Common myeloid progenitor, CD34-positive (primary cell): ENCODE results near the gene CBX4.
A peak's percentile ranks its signal among the peaks of the same experiment; 100 is the strongest.

Source experiments
- CTCF ChIA-PET: fragments of 350-600 bp; sonication (Branson Sonifier 250); formaldehyde crosslinking; loops from one replicate; lab custom pipeline; 2021; ENCODE audit warnings: antibody characterized with exemption; lab: Charles Lee
- POLR2A ChIA-PET: fragments of 350-600 bp; sonication (Branson Sonifier 250); formaldehyde crosslinking; loops from one replicate; lab custom pipeline; 2021; ENCODE audit warnings: antibody characterized with exemption; lab: Charles Lee
- DNase-seq, 3 donors: peaks; one replicate each; pipeline versions ENCODE4 v3.0.0 to v3.0.0-alpha.2; 2013
- H3K27ac ChIP-seq, 2 experiments: 1 replicate in 1 of 2; 2 replicates in 1 of 2; pipeline ENCODE4 v1.7.0; 2013; ENCODE audit warnings: inconsistent platforms in 2 of 2, low read length in 2 of 2, mild to moderate bottlenecking in 2 of 2, low read depth in 1 of 2, moderate library complexity in 1 of 2; ENCODE audit not compliant: severe bottlenecking in 2 of 2, insufficient read depth in 1 of 2, poor library complexity in 1 of 2
- H3K27me3 ChIP-seq, 5 experiments: replicated peaks in 2 of 5; 1 replicate in 3 of 5; 2 replicates in 2 of 5; pipeline versions ENCODE4 v1.6.1 to v1.7.0; 2013; ENCODE audit warnings: low read length in 4 of 5, mild to moderate bottlenecking in 2 of 5, moderate library complexity in 2 of 5, inconsistent platforms in 1 of 5; ENCODE audit not compliant: insufficient read depth in 5 of 5, control insufficient read depth in 4 of 5
- H3K36me3 ChIP-seq, 4 experiments: 1 replicate in 2 of 4; 2 replicates in 2 of 4; pipeline versions ENCODE4 v1.6.1 to v1.7.0; 2013; ENCODE audit warnings: low read length in 3 of 4, control low read depth in 1 of 4, mild to moderate bottlenecking in 1 of 4; ENCODE audit not compliant: control insufficient read depth in 4 of 4, insufficient read depth in 4 of 4
- H3K4me1 ChIP-seq, 4 experiments: 1 replicate in 3 of 4; 2 replicates in 1 of 4; pipeline versions ENCODE4 v1.6.1 to v1.7.1; 2013; ENCODE audit warnings: low read length in 3 of 4, mild to moderate bottlenecking in 3 of 4, control low read depth in 1 of 4, inconsistent platforms in 1 of 4, moderate library complexity in 1 of 4; ENCODE audit not compliant: control insufficient read depth in 4 of 4, insufficient read depth in 4 of 4; ENCODE audit errors: control extremely low read depth in 1 of 4
- H3K4me3 ChIP-seq, 7 experiments: 1 replicate in 4 of 7; 2 replicates in 3 of 7; pipeline versions ENCODE4 v1.5.1 to v1.7.0; 2013; ENCODE audit warnings: mild to moderate bottlenecking in 7 of 7, low read length in 6 of 7, moderate library complexity in 6 of 7, inconsistent platforms in 2 of 7, low read depth in 2 of 7, control low read depth in 1 of 7; ENCODE audit not compliant: insufficient read depth in 4 of 7, control insufficient read depth in 1 of 7; ENCODE audit errors: extremely low read depth in 1 of 7
- H3K9me3 ChIP-seq, 5 experiments: 1 replicate in 4 of 5; 2 replicates in 1 of 5; pipeline versions ENCODE4 v1.6.1 to v1.7.1; 2013; ENCODE audit warnings: low read length in 4 of 5, mild to moderate bottlenecking in 2 of 5, inconsistent platforms in 1 of 5, low read depth in 1 of 5, moderate library complexity in 1 of 5; ENCODE audit not compliant: control insufficient read depth in 4 of 5, insufficient read depth in 2 of 5; ENCODE audit errors: control extremely low read depth in 1 of 5
- WGBS: methylation state at CpG from one replicate; pipeline ENCODE4 v1.1.5; 2013; ENCODE audit not compliant: insufficient coverage; 5-methylcytosine and 5-hydroxymethylcytosine counted together

The CBX4 gene

DNA sequence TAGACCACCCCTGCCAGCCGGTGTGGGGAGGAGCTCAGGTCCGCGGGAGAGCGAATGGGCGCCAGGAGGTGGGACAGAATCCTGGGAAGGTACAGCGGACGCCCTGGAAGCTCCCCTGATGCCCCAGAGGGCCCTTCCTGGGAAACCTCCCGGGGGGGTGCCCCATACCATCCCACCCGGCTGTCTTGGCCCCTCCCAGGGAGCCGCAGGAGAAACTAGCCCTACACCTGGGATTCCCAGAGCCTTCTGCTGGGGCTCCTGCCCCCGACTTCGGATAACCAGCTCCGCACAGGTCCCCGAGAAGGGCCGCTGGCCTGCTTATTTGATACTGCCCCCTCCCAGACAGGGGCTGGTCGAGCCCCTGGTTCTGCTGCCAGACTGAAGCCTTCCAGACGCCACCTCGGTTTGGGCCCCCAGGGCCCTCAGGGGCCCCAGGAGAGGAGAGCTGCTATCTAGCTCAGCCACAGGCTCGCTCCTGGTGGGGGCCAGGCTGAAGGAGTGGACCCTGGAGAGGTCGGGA, 3.0 kb upstream of the CBX4 start:
- Histone ChIP-seq H3K4me1 (peaks cover 0 to 75% (median 71%) of the 10 kb centered on the region in 4 experiments), H3K27me3 (peaks cover 0 to 48% (median 25%) of the 10 kb centered on the region in 5 experiments), H3K9me3 (peaks cover 0 to 4% (median 2%) of the 10 kb centered on the region in 5 experiments), H3K27ac (no peak overlapping the region), H3K36me3 (no peaks in the 10 kb centered on the region), H3K4me3 (peak overlapping the region in 2 of 7 experiments; percentile 54 to 60)
- WGBS, result 1% methylated on average over 13 of the region's 20 CpGs
- DNase-seq, result no peak
- ChIA-PET POLR2A (interaction anchor here (0.9 kb wide), 1 partner anchor 39 kb away, joined by 3 read pairs; no protein-coding TSS in a partner anchor), CTCF (interaction anchor here (0.7 to 1.6 kb wide), 6 partner anchors 9 to 150 kb away, joined by 3 to 5 read pairs (median 4); partner anchors contain the start of gene CBX8)

DNA sequence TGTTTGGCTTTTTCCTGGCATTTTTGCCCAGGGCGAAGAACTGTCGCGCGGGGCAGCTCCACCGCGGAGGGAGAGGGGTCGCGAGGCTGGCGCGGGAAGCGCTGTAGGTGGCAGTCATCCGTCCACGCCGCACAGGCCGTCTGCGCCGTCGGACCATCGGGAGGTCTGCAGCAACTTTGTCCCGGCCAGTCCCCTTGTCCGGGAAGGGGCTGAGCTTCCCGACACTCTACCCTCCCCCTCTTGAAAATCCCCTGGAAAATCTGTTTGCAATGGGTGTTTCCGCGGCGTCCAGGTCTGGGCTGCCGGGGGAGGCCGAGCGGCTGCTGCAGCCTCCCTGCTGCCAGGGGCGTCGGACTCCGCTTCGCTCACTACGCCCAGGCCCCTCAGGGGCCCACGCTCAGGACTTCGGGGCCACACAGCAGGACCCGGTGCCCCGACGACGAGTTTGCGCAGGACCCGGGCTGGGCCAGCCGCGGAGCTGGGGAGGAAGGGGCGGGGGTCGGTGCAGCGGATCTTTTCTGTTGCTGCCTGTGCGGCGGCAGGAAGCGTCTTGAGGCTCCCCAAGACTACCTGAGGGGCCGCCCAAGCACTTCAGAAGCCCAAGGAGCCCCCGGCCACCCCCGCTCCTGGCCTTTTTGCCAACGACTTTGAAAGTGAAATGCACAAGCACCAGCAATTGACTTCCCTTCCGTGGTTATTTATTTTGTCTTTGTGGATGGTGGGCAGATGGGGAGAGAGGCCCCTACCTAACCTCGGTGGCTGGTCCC, 2.3 kb upstream of the CBX4 start:
- WGBS, result 2% methylated on average over 41 of the region's 55 CpGs
- no peaks in the 10 kb centered on the region for H3K36me3 ChIP-seq
- peaks cover 0 to 4% (median 2%) of the 10 kb centered on the region in 5 experiments for H3K9me3 ChIP-seq
- peaks cover 0 to 48% (median 25%) of the 10 kb centered on the region in 5 experiments for H3K27me3 ChIP-seq
- peak overlapping the region in 2 of 7 experiments; percentile 5 to 11 for H3K4me3 ChIP-seq
- peak in 1 of 3 donors; percentile 39 for DNase-seq
- ChIA-PET POLR2A (interaction anchor here (0.9 kb wide), 1 partner anchor 38 kb away, joined by 3 read pairs; no protein-coding TSS in a partner anchor), CTCF (interaction anchor here (0.8 to 3.4 kb wide), 8 partner anchors 15 to 151 kb away, joined by 3 to 36 read pairs (median 4); no protein-coding TSS in a partner anchor)
- H3K4me1 ChIP-seq, result peaks cover 0 to 81% (median 78%) of the 10 kb centered on the region in 4 experiments
- no peak overlapping the region for H3K27ac ChIP-seq

DNA sequence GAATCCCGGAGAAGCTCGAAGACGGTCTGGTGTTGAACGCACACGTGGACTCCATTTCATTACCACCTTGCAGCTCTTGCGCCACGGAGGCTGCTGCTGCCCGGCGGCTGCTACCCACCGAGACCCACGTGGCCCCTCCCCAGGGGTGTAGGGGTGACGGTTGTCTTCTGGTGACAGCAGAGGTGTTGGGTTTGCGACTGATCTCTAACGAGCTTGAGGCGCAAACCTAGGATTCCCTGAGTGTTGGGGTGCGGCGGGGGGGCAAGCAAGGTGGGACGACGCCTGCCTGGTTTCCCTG, 1.7 kb upstream of the CBX4 start:
- POLR2A ChIA-PET, result interaction anchor here (0.6 kb wide), 1 partner anchor 97 kb away, joined by 3 read pairs; no protein-coding TSS in a partner anchor
- Histone ChIP-seq H3K9me3 (peaks cover 0 to 4% (median 2%) of the 10 kb centered on the region in 5 experiments), H3K4me3 (peak overlapping the region in 2 of 7 experiments; percentile 63 to 87), H3K4me1 (peaks cover 0 to 86% (median 83%) of the 10 kb centered on the region in 4 experiments), H3K36me3 (no peaks in the 10 kb centered on the region), H3K27me3 (peaks cover 0 to 48% (median 25%) of the 10 kb centered on the region in 5 experiments), H3K27ac (no peak overlapping the region)
- WGBS, result 6% methylated on average over 12 of the region's 19 CpGs
- DNase-seq, result no peak
- CTCF ChIA-PET, result interaction anchor here (0.8 to 3.4 kb wide), 9 partner anchors 10 to 153 kb away, joined by 3 to 36 read pairs (median 4); no protein-coding TSS in a partner anchor

DNA sequence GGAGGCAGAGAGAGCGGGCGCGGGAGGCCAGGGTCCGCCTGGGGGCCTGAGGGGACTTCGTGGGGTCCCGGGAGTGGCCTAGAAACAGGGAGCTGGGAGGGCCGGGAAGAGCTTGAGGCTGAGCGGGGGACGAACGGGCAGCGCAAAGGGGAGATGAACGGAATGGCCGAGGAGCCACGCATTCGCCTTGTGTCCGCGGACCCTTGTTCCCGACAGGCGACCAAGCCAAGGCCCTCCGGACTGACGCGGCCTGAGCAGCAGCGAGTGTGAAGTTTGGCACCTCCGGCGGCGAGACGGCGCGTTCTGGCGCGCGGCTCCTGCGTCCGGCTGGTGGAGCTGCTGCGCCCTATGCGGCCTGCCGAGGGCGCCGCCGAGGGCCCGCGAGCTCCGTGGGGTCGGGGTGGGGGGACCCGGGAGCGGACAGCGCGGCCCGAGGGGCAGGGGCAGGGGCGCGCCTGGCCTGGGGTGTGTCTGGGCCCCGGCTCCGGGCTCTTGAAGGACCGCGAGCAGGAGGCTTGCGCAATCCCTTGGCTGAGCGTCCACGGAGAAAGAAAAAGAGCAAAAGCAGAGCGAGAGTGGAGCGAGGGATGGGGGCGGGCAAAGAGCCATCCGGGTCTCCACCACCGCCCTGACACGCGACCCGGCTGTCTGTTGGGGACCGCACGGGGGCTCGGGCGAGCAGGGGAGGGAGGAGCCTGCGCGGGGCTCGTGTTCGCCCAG, 1.2 kb upstream of the CBX4 start:
- peaks cover 0 to 4% (median 2%) of the 10 kb centered on the region in 5 experiments for H3K9me3 ChIP-seq
- peak in 2 of 3 donors; percentile 69 to 74 for DNase-seq
- peaks cover 0 to 86% (median 81%) of the 10 kb centered on the region in 4 experiments for H3K4me1 ChIP-seq
- peaks cover 0 to 3% (median under 1%) of the 10 kb centered on the region in 4 experiments for H3K36me3 ChIP-seq
- H3K4me3 ChIP-seq, result peak overlapping the region in 4 of 7 experiments; percentile 16 to 87 (median 44)
- H3K27ac ChIP-seq, result no peak overlapping the region
- POLR2A ChIA-PET, result interaction anchor here (0.6 kb wide), 1 partner anchor 97 kb away, joined by 3 read pairs; no protein-coding TSS in a partner anchor
- CTCF ChIA-PET, result interaction anchor here (0.8 to 3.4 kb wide), 11 partner anchors 11 to 155 kb away, joined by 3 to 36 read pairs (median 4); no protein-coding TSS in a partner anchor
- 4% methylated on average over 73 of the region's 74 CpGs for WGBS
- peaks cover 0 to 48% (median 25%) of the 10 kb centered on the region in 5 experiments for H3K27me3 ChIP-seq

DNA sequence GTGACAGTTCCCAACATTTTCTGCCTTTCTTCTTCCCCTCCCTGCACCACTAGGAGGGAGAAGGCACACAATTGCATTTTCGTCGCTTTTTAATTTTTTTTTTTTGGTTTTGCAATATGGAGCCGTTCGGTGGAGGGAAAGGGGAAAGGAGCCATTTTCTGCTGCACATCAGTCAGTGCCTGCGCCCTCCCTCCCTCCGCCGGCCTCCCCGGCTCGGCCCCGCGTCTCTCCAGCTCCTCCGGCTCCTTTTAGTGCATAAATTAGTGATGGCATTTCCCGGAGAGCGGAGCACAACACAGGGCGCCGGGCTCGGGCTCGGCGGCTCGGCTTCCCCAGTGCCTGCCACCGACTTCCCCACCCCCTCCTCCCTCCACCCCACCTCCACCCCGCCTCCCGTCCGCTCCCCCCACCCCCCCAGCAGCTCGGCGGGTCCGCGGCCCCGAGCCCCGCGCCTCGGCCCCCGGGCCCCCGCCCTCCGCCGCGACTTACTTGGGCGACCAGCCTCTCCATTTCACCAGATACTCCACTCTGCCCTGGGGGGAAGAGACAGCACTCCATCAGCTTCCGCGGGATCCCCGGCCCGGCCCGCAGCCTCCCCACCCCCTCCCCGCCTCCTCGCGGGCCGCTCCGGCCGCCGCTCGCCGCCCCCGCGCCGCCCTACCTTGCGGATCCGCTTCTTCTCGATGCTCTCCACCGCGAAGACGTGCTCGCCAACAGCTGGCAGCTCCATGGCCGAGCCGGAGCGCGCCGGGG, 542 bp downstream of the CBX4 start:
- Histone ChIP-seq H3K27me3 (peaks cover 0 to 41% (median 20%) of the 10 kb centered on the region in 5 experiments), H3K9me3 (peaks cover 0 to 4% (median 2%) of the 10 kb centered on the region in 5 experiments), H3K4me1 (peaks cover 0 to 73% (median 69%) of the 10 kb centered on the region in 4 experiments), H3K27ac (peak overlapping the region in 1 of 2 experiments; percentile 79), H3K4me3 (peak overlapping the region; percentile 53 to 98 (median 87)), H3K36me3 (peaks cover 0 to 20% (median 8%) of the 10 kb centered on the region in 4 experiments)
- POLR2A ChIA-PET, result interaction anchor here (0.7 to 1.5 kb wide), 6 partner anchors 14 to 33 kb away, joined by 3 to 6 read pairs (median 4); no protein-coding TSS in a partner anchor
- DNase-seq, result peak in 2 of 3 donors; percentile 68 to 76
- 0% methylated on average over 35 of the region's 67 CpGs for WGBS
- CTCF ChIA-PET, result interaction anchor here (0.8 to 3.4 kb wide), 6 partner anchors 26 to 153 kb away, joined by 3 to 36 read pairs (median 4); no protein-coding TSS in a partner anchor
